ENCODE results near the gene MYH7B.
A peak's percentile ranks its signal among the peaks of the same experiment; 100 is the strongest.

Gene MYH7B

GRCh38 chr20:34978092-34978744 is 22.6 kb downstream of the MYH7B start:
- peak; percentile 19 for DNase-seq

- no peak for DNase-seq
Observed at GRCh38 chr20:34979366-34980153, 23.9 kb downstream of the MYH7B start.

- peak; percentile 16 for DNase-seq
Observed at GRCh38 chr20:34980543-34981233, 25.0 kb downstream of the MYH7B start.

GRCh38 chr20:34982270-34983088 is 26.8 kb downstream of the MYH7B start:
- DNase-seq: no peak

- no peak for DNase-seq
Observed at GRCh38 chr20:34983089-34983820, 27.6 kb downstream of the MYH7B start.

GRCh38 chr20:34983995-34984735 is 28.5 kb downstream of the MYH7B start:
- DNase-seq: peak; percentile 76

- no peak for DNase-seq
Observed at GRCh38 chr20:34984756-34985261, 29.1 kb downstream of the MYH7B start.

GRCh38 chr20:34985461-34986310 is 30.0 kb downstream of the MYH7B start:
- DNase-seq: no peak

- DNase-seq: no peak
Observed at GRCh38 chr20:34986311-34987287, 30.9 kb downstream of the MYH7B start.

GRCh38 chr20:34987288-34988190 is 31.9 kb downstream of the MYH7B start:
- no peak for DNase-seq

- no peak for DNase-seq
Observed at GRCh38 chr20:34988191-34988540, 32.5 kb downstream of the MYH7B start.

- no peak for DNase-seq
Observed at GRCh38 chr20:34989118-34989517, 33.5 kb downstream of the MYH7B start.

GRCh38 chr20:34989670-34990069 is 34.0 kb downstream of the MYH7B start:
- no peak for DNase-seq

GRCh38 chr20:34990231-34990630 is 34.6 kb downstream of the MYH7B start:
- DNase-seq: no peak

- no peak for DNase-seq
Observed at GRCh38 chr20:34990661-34991214, 35.1 kb downstream of the MYH7B start.

- DNase-seq: no peak
Observed at GRCh38 chr20:34992751-34993417, 37.2 kb downstream of the MYH7B start.

GRCh38 chr20:34993941-34994508 is 38.4 kb downstream of the MYH7B start:
- no peak for DNase-seq
